MM.1S (cell line): ENCODE measurements around the gene PARK7.

Source experiments
- DNase-seq: peaks from one replicate; pipeline ENCODE4 v3.0.0-alpha.2; 2015
- H2AFZ ChIP-seq: fragments of 300-600 bp; sonication (generic); 2 replicates; pipeline ENCODE4 v1.6.0; 2016; ENCODE audit warnings: antibody characterized with exemption, low read length
- H3F3A ChIP-seq: fragments of 300-600 bp; sonication (generic); 2 replicates; pipeline ENCODE4 v1.6.1; 2016; ENCODE audit warnings: mild to moderate bottlenecking, antibody characterized with exemption, low read length, moderate library complexity, mixed read lengths; ENCODE audit not compliant: insufficient read depth
- H3K27ac ChIP-seq: fragments of 300-600 bp; sonication (generic); 2 replicates; pipeline ENCODE4 v1.5.1; 2016; ENCODE audit warnings: mild to moderate bottlenecking, low read length
- H3K27me3 ChIP-seq: fragments of 300-600 bp; sonication (generic); replicated peaks from 2 replicates; pipeline ENCODE4 v1.6.0; 2016; ENCODE audit warnings: low read length; ENCODE audit not compliant: insufficient read depth
- H3K36me3 ChIP-seq: fragments of 300-600 bp; sonication (generic); replicated peaks from 2 replicates; pipeline ENCODE4 v1.6.1; 2016; ENCODE audit warnings: mild to moderate bottlenecking, low read length, mixed read lengths; ENCODE audit not compliant: insufficient read depth
- H3K4me1 ChIP-seq: fragments of 300-600 bp; sonication (generic); 2 replicates; pipeline ENCODE4 v1.6.1; 2016; ENCODE audit warnings: low read length, mixed read lengths
- H3K4me2 ChIP-seq: fragments of 300-600 bp; sonication (generic); 2 replicates; pipeline ENCODE4 v1.6.0; 2016; ENCODE audit warnings: low read depth, low read length
- H3K4me3 ChIP-seq: fragments of 300-600 bp; sonication (generic); 2 replicates; pipeline ENCODE4 v1.5.1; 2016; ENCODE audit warnings: low read length, mixed read lengths
- H3K79me2 ChIP-seq: fragments of 300-600 bp; sonication (generic); 2 replicates; pipeline ENCODE4 v1.6.1; 2016; ENCODE audit warnings: mixed run types, low read length, mixed read lengths
- H3K9ac ChIP-seq: fragments of 300-600 bp; sonication (generic); 2 replicates; pipeline ENCODE4 v1.6.1; 2016; ENCODE audit warnings: low read length, mixed read lengths
- H3K9me2 ChIP-seq: fragments of 300-600 bp; sonication (generic); replicated peaks from 2 replicates; pipeline ENCODE4 v1.6.1; 2016; ENCODE audit warnings: mild to moderate bottlenecking, low read length, mixed read lengths; ENCODE audit not compliant: insufficient read depth
- H3K9me3 ChIP-seq: fragments of 300-600 bp; sonication (generic); replicated peaks from 2 replicates; pipeline ENCODE4 v1.6.1; 2016; ENCODE audit warnings: mild to moderate bottlenecking, low read length, mixed read lengths; ENCODE audit not compliant: insufficient read depth
- H4K20me1 ChIP-seq: fragments of 300-600 bp; sonication (generic); 2 replicates; pipeline ENCODE4 v1.6.1; 2016; ENCODE audit warnings: mild to moderate bottlenecking, low read length, moderate library complexity, mixed read lengths; ENCODE audit not compliant: insufficient read depth
- CTCF ChIP-seq: fragments of 300-600 bp; sonication (generic); IDR thresholded peaks from 2 replicates; pipeline ENCODE4 v1.5.1; 2016; ENCODE audit warnings: antibody characterized with exemption, low read length, mixed read lengths
- EZH2 ChIP-seq: fragments of 300-600 bp; sonication (generic); optimal IDR thresholded peaks from 2 replicates; pipeline ENCODE3; 2017; ENCODE audit warnings: low read depth, mild to moderate bottlenecking, antibody characterized with exemption, low read length, mixed read lengths
- EZH2phosphoT487 ChIP-seq: fragments of 300-600 bp; sonication (generic); IDR thresholded peaks from 2 replicates; pipeline ENCODE4 v1.6.1; 2018; ENCODE audit warnings: antibody characterized with exemption, low read length

Gene PARK7

GRCh38 chr1:7941437-7941793 is 20.1 kb upstream of the PARK7 start:
- Histone ChIP-seq H3K4me3 (no peak overlapping the region), H3K4me2 (no peak overlapping the region), H3K9me3 (no peaks in the 10 kb centered on the region), H2AFZ (no peak overlapping the region), H3K36me3 (no peaks in the 10 kb centered on the region), H3K27me3 (peaks cover 78% of the 10 kb centered on the region), H4K20me1 (no peaks in the 10 kb centered on the region), H3F3A (no peaks in the 10 kb centered on the region), H3K4me1 (no peaks in the 10 kb centered on the region), H3K79me2 (no peaks in the 10 kb centered on the region), H3K27ac (no peak overlapping the region), H3K9ac (no peak overlapping the region), H3K9me2 (no peaks in the 10 kb centered on the region)
- DNase-seq = no peak
- TF ChIP-seq CTCF (no peak), EZH2 (no peak), EZH2phosphoT487 (no peak)

DNA sequence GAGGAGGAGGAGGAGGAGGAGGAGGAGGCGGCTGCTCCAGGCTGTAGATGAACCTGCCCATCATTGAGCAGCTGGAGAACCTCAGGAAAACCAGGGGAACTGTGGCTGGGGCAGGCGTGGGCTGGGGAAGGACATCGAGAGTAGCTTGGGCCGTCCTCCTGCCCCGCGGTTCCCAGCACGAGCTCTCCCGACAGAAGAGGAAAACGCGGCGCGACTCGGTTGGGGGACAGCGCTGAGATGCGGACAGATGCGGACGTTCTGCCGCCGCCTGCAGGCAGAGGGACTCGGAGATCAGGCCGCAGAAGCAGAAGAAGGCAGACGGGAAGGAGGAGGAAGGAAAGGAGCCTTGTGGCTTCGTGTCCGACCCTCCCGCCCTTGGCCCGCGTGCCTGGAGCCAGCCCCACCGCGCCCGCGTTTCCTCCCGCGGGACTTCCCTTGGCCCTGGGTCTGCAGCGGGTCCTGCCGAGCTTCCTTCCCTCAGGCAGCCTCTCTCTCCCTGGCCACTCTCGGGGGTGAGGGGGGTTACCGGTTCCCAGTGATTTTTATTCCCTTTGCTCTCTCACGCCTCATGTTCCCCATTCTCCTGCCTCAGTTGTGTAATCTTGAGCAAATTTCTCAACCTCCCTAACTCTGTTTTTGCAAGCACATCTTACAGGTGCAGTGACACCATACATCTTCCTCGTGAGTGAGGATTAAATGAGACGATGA is 19.1 kb upstream of the PARK7 start:
- no peak overlapping the region for H3K4me2 ChIP-seq
- H3K4me3 ChIP-seq = no peak overlapping the region
- no peak overlapping the region for H3K9ac ChIP-seq
- H3K9me2 ChIP-seq = no peaks in the 10 kb centered on the region
- DNase-seq = no peak
- TF ChIP-seq EZH2 = no peak
- TF ChIP-seq CTCF = no peak
- no peak for TF ChIP-seq EZH2phosphoT487
- H2AFZ ChIP-seq = no peak overlapping the region
- no peaks in the 10 kb centered on the region for H3K79me2 ChIP-seq
- no peaks in the 10 kb centered on the region for H4K20me1 ChIP-seq
- no peaks in the 10 kb centered on the region for H3K4me1 ChIP-seq
- no peak overlapping the region for H3K27ac ChIP-seq
- H3K9me3 ChIP-seq = no peaks in the 10 kb centered on the region
- H3K27me3 ChIP-seq = peaks cover 75% of the 10 kb centered on the region
- no peaks in the 10 kb centered on the region for H3F3A ChIP-seq
- no peaks in the 10 kb centered on the region for H3K36me3 ChIP-seq

- no peak overlapping the region for H3K27ac ChIP-seq
- no peaks in the 10 kb centered on the region for H3K4me1 ChIP-seq
- no peak overlapping the region for H2AFZ ChIP-seq
- no peaks in the 10 kb centered on the region for H3K79me2 ChIP-seq
- H3K9me2 ChIP-seq = no peaks in the 10 kb centered on the region
- H4K20me1 ChIP-seq = no peaks in the 10 kb centered on the region
- no peak for DNase-seq
- H3K9ac ChIP-seq = no peak overlapping the region
- H3K4me3 ChIP-seq = no peak overlapping the region
- H3K27me3 ChIP-seq = peaks cover 76% of the 10 kb centered on the region
- H3K9me3 ChIP-seq = no peaks in the 10 kb centered on the region
- H3K36me3 ChIP-seq = no peaks in the 10 kb centered on the region
- H3F3A ChIP-seq = no peaks in the 10 kb centered on the region
- no peak overlapping the region for H3K4me2 ChIP-seq
- no peak for TF ChIP-seq EZH2phosphoT487
- no peak for TF ChIP-seq CTCF
- TF ChIP-seq EZH2 = no peak
Measured at GRCh38 chr1:7943251-7943650, 18.3 kb upstream of the PARK7 start.
